GM19455 (cell line): ENCODE results near the gene CSNK2A1.
"Not testable (repeated sequence)": the region's sequence is repeated elsewhere in the genome, so short reads cannot be mapped to it uniquely, and the experiment has no call there.

Experiments used
- ATAC-seq: cut with Tn5 transposase; IDR thresholded peaks from one replicate; pipeline ENCODE4 v1.9.1; 2021; ENCODE audit not compliant: unreplicated experiment

The CSNK2A1 gene

GRCh38 chr20:535958-536357 is 7.6 kb downstream of the CSNK2A1 start:
- no peak for ATAC-seq

- ATAC-seq = no peak
Measured at GRCh38 chr20:533526-533925, 10.1 kb downstream of the CSNK2A1 start.

- ATAC-seq = no peak
Measured at GRCh38 chr20:532530-532929, 11.1 kb downstream of the CSNK2A1 start.

- no peak for ATAC-seq
Measured at GRCh38 chr20:531608-532007, 12.0 kb downstream of the CSNK2A1 start.

- ATAC-seq = no peak
Measured at GRCh38 chr20:530321-530720, 13.3 kb downstream of the CSNK2A1 start.

- no peak for ATAC-seq
Measured at GRCh38 chr20:528923-529604, 14.5 kb downstream of the CSNK2A1 start.

GRCh38 chr20:527571-527886 is 16.1 kb downstream of the CSNK2A1 start:
- ATAC-seq = no peak

GRCh38 chr20:521860-522259 is 21.7 kb downstream of the CSNK2A1 start:
- no peak for ATAC-seq

- no peak for ATAC-seq
Measured at GRCh38 chr20:519999-520398, 23.6 kb downstream of the CSNK2A1 start.

GRCh38 chr20:517221-517620 is 26.4 kb downstream of the CSNK2A1 start:
- no peak for ATAC-seq

GRCh38 chr20:516799-517198 is 26.8 kb downstream of the CSNK2A1 start:
- ATAC-seq = no peak

- no peak for ATAC-seq
Measured at GRCh38 chr20:515696-516095, 27.9 kb downstream of the CSNK2A1 start.

- no peak for ATAC-seq
Measured at GRCh38 chr20:513429-513828, 30.2 kb downstream of the CSNK2A1 start.

- not testable (repeated sequence) for ATAC-seq
Measured at GRCh38 chr20:510328-511057, 33.1 kb downstream of the CSNK2A1 start.

GRCh38 chr20:508364-508787 is 35.2 kb downstream of the CSNK2A1 start:
- not testable (repeated sequence) for ATAC-seq

- ATAC-seq = no peak
Measured at GRCh38 chr20:507761-508332, 35.7 kb downstream of the CSNK2A1 start.

GRCh38 chr20:507006-507758 is 36.4 kb downstream of the CSNK2A1 start:
- ATAC-seq = no peak

GRCh38 chr20:504632-505075 is 38.9 kb downstream of the CSNK2A1 start:
- ATAC-seq = no peak

GRCh38 chr20:503048-503737 is 40.4 kb downstream of the CSNK2A1 start:
- ATAC-seq = no peak

GRCh38 chr20:497979-498378 is 45.6 kb downstream of the CSNK2A1 start:
- ATAC-seq = no peak

- no peak for ATAC-seq
Measured at GRCh38 chr20:496126-496696, 47.4 kb downstream of the CSNK2A1 start.
